SK-N-MC (cell line): ENCODE results near the gene PRR5L.

Experiments
- EZH2 ChIP-seq: fragments of 200-600 bp; sonication (generic); IDR thresholded peaks from one replicate; pipeline ENCODE4 v1.6.1; 2017; ENCODE audit warnings: antibody characterized with exemption
- POLR2AphosphoS5 ChIP-seq: IDR thresholded peaks from 2 replicates; pipeline ENCODE4 v1.6.1; 2012; ENCODE audit warnings: mild to moderate bottlenecking, low read depth, low read length, borderline replicate concordance

DNA sequence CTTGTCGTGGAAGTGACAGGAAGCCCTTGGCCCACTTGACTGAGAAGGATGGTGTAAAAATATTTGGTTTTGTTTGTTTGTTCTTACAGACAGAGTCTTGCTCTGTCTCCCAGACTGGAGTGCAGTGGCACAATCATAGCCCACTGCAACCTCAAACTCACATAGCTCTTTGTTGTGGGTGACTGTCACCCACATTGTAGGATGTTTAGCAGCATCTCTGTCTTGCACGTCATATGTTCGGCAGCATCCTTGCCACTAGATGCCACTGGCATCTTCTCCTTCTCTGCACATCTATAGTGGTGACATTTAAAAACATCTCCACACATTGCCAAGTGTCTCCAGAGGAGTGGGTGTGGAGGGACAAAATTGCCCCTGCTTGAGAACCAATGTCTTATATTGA is 56.8 kb downstream of the PRR5L start:
- TF ChIP-seq EZH2 (no peak), POLR2AphosphoS5 (no peak)
